Ectodermal cell (in vitro differentiated cells): ENCODE results near the gene FHL3.

Source experiments
- H3K27ac ChIP-seq: 2 replicates; pipeline ENCODE4 v1.7.0; 2013; ENCODE audit warnings: mild to moderate bottlenecking, low read depth, low read length; ENCODE audit not compliant: insufficient read depth, poor library complexity, severe bottlenecking
- H3K27me3 ChIP-seq: 2 replicates; pipeline ENCODE4 v1.7.0; 2013; ENCODE audit warnings: mild to moderate bottlenecking, low read length; ENCODE audit not compliant: insufficient read depth, control insufficient read depth, poor library complexity, severe bottlenecking
- H3K36me3 ChIP-seq: one replicate; pipeline ENCODE4 v1.7.0; 2013; ENCODE audit warnings: low read length; ENCODE audit not compliant: control insufficient read depth, insufficient read depth
- H3K4me1 ChIP-seq: one replicate; pipeline ENCODE4 v1.7.0; 2013; ENCODE audit warnings: low read length; ENCODE audit not compliant: control insufficient read depth, insufficient read depth
- H3K4me3 ChIP-seq: 2 replicates; pipeline ENCODE4 v1.7.0; 2013; ENCODE audit warnings: low read depth, low read length, control low read depth; ENCODE audit not compliant: insufficient read depth
- H3K9me3 ChIP-seq: 2 replicates; pipeline ENCODE4 v1.7.0; 2013; ENCODE audit warnings: mild to moderate bottlenecking, low read length, moderate library complexity; ENCODE audit not compliant: control insufficient read depth
- WGBS, 2 experiments: methylation state at CpG; one replicate each; pipeline ENCODE4 v1.1.7; 2013; ENCODE audit warnings: missing lambda C conversion rate in 2 of 2; 5-methylcytosine and 5-hydroxymethylcytosine counted together

Gene FHL3

DNA sequence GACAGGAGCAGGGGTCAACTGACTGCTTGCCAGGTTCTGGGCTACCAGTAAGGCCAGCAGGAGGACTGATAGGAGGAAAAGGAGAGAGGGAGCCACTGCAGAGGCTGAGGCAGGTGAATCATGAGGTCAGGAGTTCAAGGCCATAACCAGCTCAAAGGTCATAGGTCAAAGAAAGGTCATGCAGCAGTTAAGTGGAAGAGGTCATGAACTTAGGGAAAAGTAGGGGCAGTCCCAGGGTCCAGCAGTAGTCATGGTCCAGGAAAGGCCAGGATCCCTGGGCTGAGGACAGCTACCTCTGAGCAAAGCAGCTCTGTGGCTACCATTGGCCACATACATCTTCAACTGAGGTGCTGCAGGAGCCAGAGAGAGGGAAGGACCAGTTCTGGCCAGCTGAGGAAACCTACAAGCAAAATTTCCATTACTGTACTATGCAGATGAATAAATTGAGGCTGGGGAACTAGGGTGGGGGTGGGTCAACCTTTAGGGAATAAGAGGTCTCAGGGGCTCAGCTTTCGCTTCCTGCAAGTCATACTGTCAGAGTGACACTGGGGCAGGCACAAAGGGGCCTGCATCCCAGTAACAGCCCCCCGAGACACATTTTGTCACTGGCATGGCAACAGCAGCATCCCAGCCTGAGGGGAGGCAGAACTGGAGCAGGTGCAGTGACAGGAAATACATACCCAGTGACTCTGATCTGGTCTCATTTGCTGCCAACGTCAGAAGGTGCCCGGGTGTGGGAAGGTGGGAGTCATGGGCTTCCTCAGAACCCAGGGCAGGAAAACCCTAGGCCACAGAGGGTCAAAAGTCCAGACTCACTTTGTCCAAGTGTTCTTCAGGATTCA is 53.3 kb downstream of the FHL3 start:
- WGBS, 2 experiments = 92 to 93% methylated on average over 4 of the region's 4 CpGs

DNA sequence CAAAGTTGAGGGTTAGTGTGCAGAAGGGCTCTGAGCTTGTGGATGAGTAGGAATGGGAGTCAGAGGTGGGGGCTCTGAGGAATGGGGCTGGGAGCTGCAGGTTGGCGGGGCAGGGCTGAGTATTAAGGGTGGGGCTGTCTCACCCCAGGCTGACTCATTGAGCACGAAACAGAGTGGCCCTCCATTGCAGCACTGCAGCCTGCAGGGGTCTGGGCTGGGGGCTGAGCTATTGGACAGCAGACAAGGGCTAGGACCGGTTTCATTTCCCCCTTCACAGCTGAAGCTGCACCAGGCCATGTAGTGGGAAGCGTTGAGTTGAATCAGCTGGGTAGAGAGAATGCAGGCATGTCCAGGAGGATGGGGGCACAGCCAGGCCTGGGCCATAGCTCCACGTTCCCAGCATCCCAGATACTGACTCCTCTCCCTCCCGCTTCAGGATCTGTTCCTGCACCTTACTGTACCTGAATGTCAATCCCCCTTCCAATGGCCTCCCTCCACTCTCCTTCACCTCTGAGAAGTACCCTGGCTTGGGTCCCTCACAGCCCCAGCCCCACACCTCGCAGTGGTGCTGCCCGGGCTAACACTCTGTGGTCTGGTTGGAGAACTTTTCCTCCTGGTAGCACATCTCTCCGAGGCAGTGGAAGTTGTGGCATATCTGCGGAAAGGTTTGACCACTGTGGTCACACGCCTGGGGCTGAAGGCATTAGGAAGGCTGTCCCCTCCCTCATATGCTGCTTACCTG is 54.1 kb downstream of the FHL3 start:
- Histone ChIP-seq H3K36me3 (no peaks in the 10 kb centered on the region), H3K27ac (no peak overlapping the region), H3K4me1 (no peaks in the 10 kb centered on the region), H3K27me3 (no peaks in the 10 kb centered on the region), H3K9me3 (no peaks in the 10 kb centered on the region), H3K4me3 (no peak overlapping the region)
- 87 to 88% methylated on average over 11 of the region's 11 CpGs for WGBS, 2 experiments

More for the DNA sequence above, 53.3 kb downstream of the FHL3 start:
- Histone ChIP-seq H3K27ac (no peak overlapping the region), H3K4me3 (no peak overlapping the region), H3K9me3 (no peaks in the 10 kb centered on the region), H3K27me3 (no peaks in the 10 kb centered on the region), H3K36me3 (no peaks in the 10 kb centered on the region), H3K4me1 (no peaks in the 10 kb centered on the region)

DNA sequence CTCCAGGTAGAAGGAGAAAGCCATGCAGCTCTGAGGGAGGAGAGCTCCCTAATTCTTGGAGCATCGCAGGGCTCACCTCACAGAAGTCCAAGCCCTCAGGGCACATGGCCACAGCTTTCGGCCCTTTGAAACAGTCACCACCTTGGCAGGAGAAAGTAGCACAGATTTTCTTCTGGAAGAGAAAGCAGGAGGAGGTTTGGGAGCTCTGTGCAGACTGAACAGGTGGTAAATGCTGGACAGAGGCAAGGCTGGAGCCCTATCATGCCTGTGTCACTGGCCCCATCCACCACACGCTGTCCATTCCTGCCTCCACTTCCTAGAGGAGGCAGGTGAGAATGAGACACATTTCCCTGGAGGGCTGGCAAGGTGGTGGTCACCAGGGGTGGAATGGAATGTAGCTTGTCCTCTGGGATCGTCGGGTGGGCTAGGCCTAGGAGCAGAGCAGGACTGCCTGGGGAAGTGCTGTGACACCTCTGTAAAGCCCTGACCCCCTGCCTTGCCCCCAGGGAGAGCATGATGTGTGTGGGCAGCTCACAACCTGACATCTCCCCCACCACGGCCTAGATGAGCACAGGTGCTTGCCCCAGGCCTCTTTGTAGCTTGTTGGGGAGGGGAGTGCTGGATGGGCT is 55.7 kb downstream of the FHL3 start:
- Histone ChIP-seq H3K27ac (no peak overlapping the region), H3K9me3 (no peaks in the 10 kb centered on the region), H3K4me1 (no peaks in the 10 kb centered on the region), H3K36me3 (no peaks in the 10 kb centered on the region), H3K27me3 (no peaks in the 10 kb centered on the region), H3K4me3 (no peak overlapping the region)
- WGBS, 2 experiments = 76 to 77% methylated on average over 6 of the region's 6 CpGs

DNA sequence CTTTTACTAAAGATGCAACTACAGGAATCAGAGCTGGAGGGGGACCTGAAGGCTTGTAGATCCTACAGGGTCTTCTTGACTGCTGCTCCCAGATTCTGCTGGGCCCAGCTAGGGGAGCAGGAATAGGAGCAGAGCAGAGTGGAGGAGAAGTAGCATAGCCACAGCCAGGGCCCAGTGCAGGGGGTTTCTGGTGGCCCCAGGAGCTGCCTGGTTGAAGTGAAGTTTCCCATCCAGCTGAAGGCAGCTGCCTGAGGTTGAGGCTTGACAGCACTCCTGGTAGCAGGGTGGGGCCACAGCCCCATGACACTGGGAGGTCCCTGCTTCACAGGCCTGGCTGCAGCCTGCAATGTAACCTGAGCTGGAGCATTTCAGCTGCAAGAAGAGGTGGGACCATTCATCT is 56.5 kb downstream of the FHL3 start:
- H3K27me3 ChIP-seq = no peaks in the 10 kb centered on the region
- H3K4me3 ChIP-seq = no peak overlapping the region
- H3K9me3 ChIP-seq = no peaks in the 10 kb centered on the region
- no peaks in the 10 kb centered on the region for H3K4me1 ChIP-seq
- no peaks in the 10 kb centered on the region for H3K36me3 ChIP-seq
- H3K27ac ChIP-seq = no peak overlapping the region

DNA sequence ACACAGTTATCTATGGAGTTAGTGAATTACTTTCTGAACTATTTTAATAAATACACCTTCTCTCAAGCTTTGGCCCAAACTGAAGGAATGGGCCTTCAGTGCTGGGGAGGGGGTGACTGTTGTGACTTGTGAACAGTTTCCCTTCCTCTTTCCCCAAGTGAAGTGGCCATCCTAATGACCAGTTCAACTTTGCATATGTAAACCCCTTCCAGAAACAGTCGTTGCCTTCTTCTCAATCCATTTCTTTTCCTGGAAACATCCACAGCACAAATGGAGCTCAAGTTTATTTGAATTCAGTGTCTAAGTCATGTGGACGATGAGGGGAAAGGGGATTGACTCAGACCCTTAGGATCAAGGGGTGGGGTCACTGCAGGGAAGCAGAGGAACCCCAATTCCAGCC is 57.1 kb downstream of the FHL3 start:
- no peaks in the 10 kb centered on the region for H3K27me3 ChIP-seq
- H3K27ac ChIP-seq = no peak overlapping the region
- no peak overlapping the region for H3K4me3 ChIP-seq
- WGBS, 2 experiments = 72 to 78% methylated on average over 2 of the region's 2 CpGs
- H3K9me3 ChIP-seq = no peaks in the 10 kb centered on the region
- no peaks in the 10 kb centered on the region for H3K36me3 ChIP-seq
- no peaks in the 10 kb centered on the region for H3K4me1 ChIP-seq

DNA sequence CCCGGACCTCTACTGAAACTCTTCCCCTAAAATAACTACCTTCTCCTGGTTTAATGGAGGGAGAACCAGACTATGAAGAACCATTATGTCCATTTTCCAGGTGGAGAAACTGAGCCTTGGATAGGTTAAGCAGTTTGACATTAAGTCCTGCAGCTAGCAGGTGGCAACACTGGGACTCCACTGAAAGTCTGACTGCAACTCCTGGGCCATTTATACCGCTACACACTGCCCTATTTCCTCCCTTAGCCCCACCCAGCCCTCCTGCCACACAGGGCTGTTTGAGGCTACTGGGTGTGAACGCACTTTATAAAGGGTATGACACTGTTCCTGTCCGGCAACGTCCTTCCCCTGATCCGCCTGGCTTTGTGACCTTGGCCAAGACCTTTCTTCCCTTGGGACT is 58.0 kb downstream of the FHL3 start:
- H3K27me3 ChIP-seq = no peaks in the 10 kb centered on the region
- no peaks in the 10 kb centered on the region for H3K36me3 ChIP-seq
- no peak overlapping the region for H3K4me3 ChIP-seq
- WGBS, 2 experiments = 91 to 92% methylated on average over 6 of the region's 6 CpGs
- H3K4me1 ChIP-seq = no peaks in the 10 kb centered on the region
- H3K27ac ChIP-seq = no peak overlapping the region
- H3K9me3 ChIP-seq = no peaks in the 10 kb centered on the region
